Bronchial epithelial cell (primary cell): Measurements from ENCODE around the gene CLTB. TPM values are rescaled to one million over a fixed set of nuclear protein-coding genes. Genes with fewer than 3 reads are reported as not detected.
"Not testable (repeated sequence)": the region's sequence is repeated elsewhere in the genome, so short reads cannot be mapped to it uniquely, and the experiment has no call there.

Experiments
- DNase-seq: peaks from one replicate; pipeline ENCODE4 v3.0.0-alpha.2; 2010; ENCODE audit warnings: low read depth
- FAIRE-seq: peaks from 2 replicates; lab custom pipeline; 2011; peaks lifted over from hg19 to GRCh38; lab: Jason Lieb, UNC
- H3K27me3 ChIP-seq: 2 replicates; pipeline ENCODE4 v1.5.1; 2011; ENCODE audit warnings: low read length; ENCODE audit not compliant: control insufficient read depth, insufficient read depth
- H3K36me3 ChIP-seq: 2 replicates; pipeline ENCODE4 v1.5.1; 2011; ENCODE audit warnings: low read length; ENCODE audit not compliant: control insufficient read depth, insufficient read depth
- H3K4me3 ChIP-seq: 2 replicates; pipeline ENCODE4 v1.5.1; 2011; ENCODE audit warnings: mild to moderate bottlenecking, low read depth, low read length, control low read depth
- CTCF ChIP-seq: IDR thresholded peaks from 2 replicates; pipeline ENCODE4 v1.5.1; 2011; ENCODE audit warnings: mild to moderate bottlenecking, moderate library complexity, low read length, control low read depth, inconsistent platforms; ENCODE audit not compliant: insufficient read depth, severe bottlenecking
- total RNA-seq: library from RNA; depleted of rRNA; stranded (reverse); fragments of >200 nt; gene quantifications from 2 replicates; pipeline ENCODE4 v1.2.1, GENCODE V29; 2014

Gene CLTB
- total RNA-seq, 1 donor from 2014 or later, result 241 TPM

GRCh38 chr5:176444742-176445141, 28.4 kb upstream of the CLTB start:
- FAIRE-seq (no peak), DNase-seq (no peak)
- no peaks in the 10 kb centered on the region for H3K36me3 ChIP-seq
- H3K4me3 ChIP-seq, result no peak overlapping the region
- H3K27me3 ChIP-seq, result no peaks in the 10 kb centered on the region
- TF ChIP-seq CTCF, result no peak

GRCh38 chr5:176442911-176443310, 26.6 kb upstream of the CLTB start:
- not testable (repeated sequence) for H3K27me3 ChIP-seq, H3K4me3 ChIP-seq, FAIRE-seq, DNase-seq, H3K36me3 ChIP-seq

- no peak overlapping the region for H3K4me3 ChIP-seq
- no peak for TF ChIP-seq CTCF
- H3K36me3 ChIP-seq, result no peaks in the 10 kb centered on the region
- DNase-seq (peak; percentile 75), FAIRE-seq (no peak)
- no peaks in the 10 kb centered on the region for H3K27me3 ChIP-seq
Observed at GRCh38 chr5:176441921-176442323, 25.6 kb upstream of the CLTB start.

- no peak for FAIRE-seq
Observed at GRCh38 chr5:176440927-176441706, 24.8 kb upstream of the CLTB start.

GRCh38 chr5:176438959-176439757, 22.8 kb upstream of the CLTB start:
- no peak for TF ChIP-seq CTCF
- Histone ChIP-seq H3K36me3 (no peaks in the 10 kb centered on the region), H3K27me3 (no peaks in the 10 kb centered on the region), H3K4me3 (no peak overlapping the region)
- DNase-seq (peak; percentile 91), FAIRE-seq (no peak)

More at GRCh38 chr5:176440927-176441706, 24.8 kb upstream of the CLTB start:
- Histone ChIP-seq H3K27me3 (no peaks in the 10 kb centered on the region), H3K4me3 (no peak overlapping the region), H3K36me3 (no peaks in the 10 kb centered on the region)
- DNase-seq, result no peak
- no peak for TF ChIP-seq CTCF

- Histone ChIP-seq H3K36me3 (no peaks in the 10 kb centered on the region), H3K27me3 (no peaks in the 10 kb centered on the region), H3K4me3 (no peak overlapping the region)
- FAIRE-seq (no peak), DNase-seq (peak; percentile 85)
- TF ChIP-seq CTCF, result no peak
Observed at GRCh38 chr5:176436656-176437055, 20.3 kb upstream of the CLTB start.
